ENCODE measurements around the gene NOVA1. TPM values are rescaled to one million over a fixed set of nuclear protein-coding genes. Genes with fewer than 3 reads are reported as not detected.

NOVA1 gene
- polyA plus RNA-seq, 1 donor (not counting 4 experiments of a cell fraction or from before 2014, with no cell fraction given), result not detected

DNA sequence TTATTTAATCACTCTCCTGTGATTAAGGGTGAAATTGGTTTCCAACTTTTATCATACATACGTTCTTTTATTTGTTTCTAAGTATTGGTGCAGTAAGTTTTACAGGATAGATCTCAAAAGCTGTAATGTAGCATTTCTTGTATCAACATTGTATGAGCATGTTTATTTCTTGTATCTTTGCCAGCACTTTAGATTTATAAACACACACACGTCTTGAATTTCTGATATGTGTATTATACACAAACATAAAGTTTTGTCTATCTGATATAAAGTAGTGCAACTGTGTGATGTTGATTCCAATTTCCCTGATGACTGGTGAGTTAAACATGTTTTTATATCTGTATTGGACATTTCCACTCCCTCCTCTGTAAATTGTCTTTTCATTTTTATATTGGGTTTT is 134.7 kb downstream of the NOVA1 start:
- no peak overlapping the region for H3K27ac ChIP-seq (ENCODE audit: control insufficient read depth, insufficient read depth, low read length)
- H3K79me2 ChIP-seq (ENCODE audit: control insufficient read depth, insufficient read depth, low read length), result no peaks in the 10 kb centered on the region
- DNase-seq (ENCODE audit: low read depth, low spot score) (no peak), FAIRE-seq (no peak)
- H3K4me1 ChIP-seq (ENCODE audit: control insufficient read depth, extremely low read depth, insufficient read depth, low read length), result no peaks in the 10 kb centered on the region
- no peak overlapping the region for H3K4me3 ChIP-seq (ENCODE audit: control insufficient read depth in 2 of 3, extremely low read depth in 1 of 3, insufficient read depth in 2 of 3, low read depth in 1 of 3, low read length in 3 of 3)
- no peaks in the 10 kb centered on the region for H3K27me3 ChIP-seq (ENCODE audit: control insufficient read depth, extremely low read depth, insufficient read depth, low read length)
- TF ChIP-seq EZH2 (IDR thresholded peaks at IDR 0.05; ENCODE audit: low read length), result no peak
- TF ChIP-seq, protein P1, sequence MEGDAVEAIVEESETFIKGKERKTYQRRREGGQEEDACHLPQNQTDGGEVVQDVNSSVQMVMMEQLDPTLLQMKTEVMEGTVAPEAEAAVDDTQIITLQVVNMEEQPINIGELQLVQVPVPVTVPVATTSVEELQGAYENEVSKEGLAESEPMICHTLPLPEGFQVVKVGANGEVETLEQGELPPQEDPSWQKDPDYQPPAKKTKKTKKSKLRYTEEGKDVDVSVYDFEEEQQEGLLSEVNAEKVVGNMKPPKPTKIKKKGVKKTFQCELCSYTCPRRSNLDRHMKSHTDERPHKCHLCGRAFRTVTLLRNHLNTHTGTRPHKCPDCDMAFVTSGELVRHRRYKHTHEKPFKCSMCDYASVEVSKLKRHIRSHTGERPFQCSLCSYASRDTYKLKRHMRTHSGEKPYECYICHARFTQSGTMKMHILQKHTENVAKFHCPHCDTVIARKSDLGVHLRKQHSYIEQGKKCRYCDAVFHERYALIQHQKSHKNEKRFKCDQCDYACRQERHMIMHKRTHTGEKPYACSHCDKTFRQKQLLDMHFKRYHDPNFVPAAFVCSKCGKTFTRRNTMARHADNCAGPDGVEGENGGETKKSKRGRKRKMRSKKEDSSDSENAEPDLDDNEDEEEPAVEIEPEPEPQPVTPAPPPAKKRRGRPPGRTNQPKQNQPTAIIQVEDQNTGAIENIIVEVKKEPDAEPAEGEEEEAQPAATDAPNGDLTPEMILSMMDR (optimal IDR thresholded peaks at IDR 0.05 in 1 of 3, IDR thresholded peaks at IDR 0.05 in 1 of 3, conservative IDR thresholded peaks at IDR 0.05 in 1 of 3; ENCODE audit: extremely low read depth in 1 of 3, insufficient read depth in 2 of 3, low read length in 3 of 3), result no peak
- H3K9ac ChIP-seq (ENCODE audit: control insufficient read depth, extremely low read depth, insufficient read depth, low read length), result no peak overlapping the region
- no peaks in the 10 kb centered on the region for H3K9me1 ChIP-seq (ENCODE audit: control insufficient read depth, extremely low read depth, insufficient read depth, low read length)
- dilution Hi-C loops (cut with MboI; ENCODE audit: extremely low pct_ligation_motif_present, low sequenced_read_pairs), result no loop called here
- no peaks in the 10 kb centered on the region for H3K9me3 ChIP-seq (ENCODE audit: control insufficient read depth, low read depth, low read length)
- no peaks in the 10 kb centered on the region for H3K36me3 ChIP-seq (ENCODE audit: control insufficient read depth in 2 of 2, extremely low read depth in 1 of 2, insufficient read depth in 2 of 2, low read length in 2 of 2)
- no peak overlapping the region for H3K4me2 ChIP-seq (ENCODE audit: control insufficient read depth, extremely low read depth, insufficient read depth, low read depth, low read length)
- no peaks in the 10 kb centered on the region for H4K20me1 ChIP-seq (ENCODE audit: control insufficient read depth, extremely low read depth, insufficient read depth, low read length)
- no peak overlapping the region for H2AFZ ChIP-seq (ENCODE audit: control insufficient read depth, low read length)

DNA sequence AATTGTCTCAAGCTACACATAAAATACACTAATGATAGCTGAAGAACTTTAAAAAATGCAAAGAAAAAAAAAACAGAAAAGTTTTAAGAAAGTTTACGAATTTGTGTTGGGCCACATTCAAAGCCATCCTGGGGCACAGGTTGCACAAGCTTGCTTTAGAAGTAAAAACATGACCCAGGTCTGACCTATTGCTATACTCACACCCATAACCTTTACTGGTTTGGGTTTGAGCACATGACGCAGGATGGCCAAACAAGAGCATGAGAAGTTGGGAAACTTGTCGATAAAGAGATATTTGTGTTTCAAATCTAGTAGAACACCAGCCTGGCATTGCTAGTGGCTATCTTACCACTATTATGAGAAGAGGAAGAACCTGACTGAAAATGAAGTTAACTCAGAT is 143.7 kb downstream of the NOVA1 start:
- no peaks in the 10 kb centered on the region for H3K36me3 ChIP-seq (ENCODE audit: control insufficient read depth in 2 of 2, extremely low read depth in 1 of 2, insufficient read depth in 2 of 2, low read length in 2 of 2)
- no peak for FAIRE-seq
- H2AFZ ChIP-seq (ENCODE audit: control insufficient read depth, low read length), result no peak overlapping the region
- no peak for TF ChIP-seq EZH2 (IDR thresholded peaks at IDR 0.05; ENCODE audit: low read length)
- TF ChIP-seq, protein P1 (optimal IDR thresholded peaks at IDR 0.05 in 1 of 3, IDR thresholded peaks at IDR 0.05 in 1 of 3, conservative IDR thresholded peaks at IDR 0.05 in 1 of 3; ENCODE audit: extremely low read depth in 1 of 3, insufficient read depth in 2 of 3, low read length in 3 of 3), result no peak
- no peak overlapping the region for H3K4me2 ChIP-seq (ENCODE audit: control insufficient read depth, extremely low read depth, insufficient read depth, low read depth, low read length)
- DNase-seq (ENCODE audit: low read depth, low spot score), result no peak
- H3K4me3 ChIP-seq (ENCODE audit: control insufficient read depth in 2 of 3, extremely low read depth in 1 of 3, insufficient read depth in 2 of 3, low read depth in 1 of 3, low read length in 3 of 3), result no peak overlapping the region
- no peak overlapping the region for H3K9ac ChIP-seq (ENCODE audit: control insufficient read depth, extremely low read depth, insufficient read depth, low read length)
- no peaks in the 10 kb centered on the region for H3K9me1 ChIP-seq (ENCODE audit: control insufficient read depth, extremely low read depth, insufficient read depth, low read length)
- H3K27ac ChIP-seq (ENCODE audit: control insufficient read depth, insufficient read depth, low read length), result no peak overlapping the region
- no peaks in the 10 kb centered on the region for H3K4me1 ChIP-seq (ENCODE audit: control insufficient read depth, extremely low read depth, insufficient read depth, low read length)
- H4K20me1 ChIP-seq (ENCODE audit: control insufficient read depth, extremely low read depth, insufficient read depth, low read length), result no peaks in the 10 kb centered on the region
- no peaks in the 10 kb centered on the region for H3K27me3 ChIP-seq (ENCODE audit: control insufficient read depth, extremely low read depth, insufficient read depth, low read length)
- dilution Hi-C loops (cut with MboI; ENCODE audit: extremely low pct_ligation_motif_present, low sequenced_read_pairs), result no loop called here
- peaks cover 2% of the 10 kb centered on the region for H3K9me3 ChIP-seq (ENCODE audit: control insufficient read depth, low read depth, low read length)
- H3K79me2 ChIP-seq (ENCODE audit: control insufficient read depth, insufficient read depth, low read length), result no peaks in the 10 kb centered on the region

All from keratinocyte (primary cell).